ENCODE measurements around the gene KCNK3.
"Not testable (repeated sequence)": the region's sequence is repeated elsewhere in the genome, so short reads cannot be mapped to it uniquely, and the experiment has no call there.

Gene KCNK3

DNA sequence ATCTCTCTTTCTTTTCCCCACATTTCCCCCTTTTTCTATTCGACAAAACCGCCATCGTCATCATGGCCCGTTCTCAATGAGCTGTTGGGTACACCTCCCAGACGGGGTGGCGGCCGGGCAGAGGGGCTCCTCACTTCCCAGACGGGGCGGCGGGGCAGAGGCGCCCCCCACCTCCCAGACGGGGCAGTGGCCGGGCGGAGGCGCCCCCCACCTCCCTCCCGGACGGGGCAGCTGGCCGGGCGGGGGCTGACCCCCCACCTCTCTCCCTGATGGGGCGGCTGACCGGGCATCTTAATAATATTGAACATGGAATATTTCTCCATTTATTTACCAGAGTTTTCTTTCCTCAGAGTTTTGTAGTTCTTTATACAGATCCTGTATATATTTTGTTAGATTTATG, 27.2 kb upstream of the KCNK3 start:
- not testable (repeated sequence) for DNase-seq (ENCODE audit: low read depth in 2 of 2)

DNA sequence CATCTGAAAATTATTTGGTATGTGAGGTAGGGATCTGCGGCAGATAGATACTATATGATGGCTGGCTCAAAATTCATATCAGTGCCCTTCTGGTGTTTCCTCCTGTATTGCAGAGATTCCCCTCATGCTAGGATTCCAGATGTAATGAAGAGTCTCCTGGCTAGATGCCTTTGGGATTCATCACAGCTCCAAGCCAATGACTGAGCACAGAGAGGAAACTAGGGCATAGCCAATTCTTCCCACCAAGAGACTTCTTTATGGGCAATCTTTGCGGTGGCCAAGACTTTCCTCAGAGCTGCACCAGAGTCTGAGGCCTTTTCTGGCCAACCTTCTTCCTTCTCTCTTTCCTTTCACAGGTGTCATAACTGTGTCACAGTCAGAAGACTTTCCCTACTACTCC, 25.9 kb upstream of the KCNK3 start:
- no peak for DNase-seq (ENCODE audit: low read depth in 2 of 2)

DNA sequence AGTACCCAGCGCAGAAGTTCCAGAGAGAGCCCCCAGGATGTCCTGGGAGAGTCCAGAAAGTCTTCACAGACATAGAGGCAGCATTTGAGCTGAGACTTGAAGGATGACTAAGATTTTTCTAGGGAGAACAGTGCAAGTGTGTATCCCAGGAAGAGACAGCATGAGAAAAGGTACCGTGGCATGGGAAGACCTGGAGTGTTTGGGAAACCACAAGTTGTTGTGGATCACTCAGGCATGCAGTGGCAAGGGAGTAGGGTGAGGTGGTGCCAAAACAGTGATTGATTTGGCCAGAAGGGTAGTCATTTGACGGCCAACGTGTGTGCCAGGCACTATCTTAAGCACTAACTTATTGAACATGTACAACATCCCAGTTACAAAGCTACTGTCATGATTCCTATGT, 24.5 kb upstream of the KCNK3 start:
- no peak for DNase-seq (ENCODE audit: low read depth in 2 of 2)

DNA sequence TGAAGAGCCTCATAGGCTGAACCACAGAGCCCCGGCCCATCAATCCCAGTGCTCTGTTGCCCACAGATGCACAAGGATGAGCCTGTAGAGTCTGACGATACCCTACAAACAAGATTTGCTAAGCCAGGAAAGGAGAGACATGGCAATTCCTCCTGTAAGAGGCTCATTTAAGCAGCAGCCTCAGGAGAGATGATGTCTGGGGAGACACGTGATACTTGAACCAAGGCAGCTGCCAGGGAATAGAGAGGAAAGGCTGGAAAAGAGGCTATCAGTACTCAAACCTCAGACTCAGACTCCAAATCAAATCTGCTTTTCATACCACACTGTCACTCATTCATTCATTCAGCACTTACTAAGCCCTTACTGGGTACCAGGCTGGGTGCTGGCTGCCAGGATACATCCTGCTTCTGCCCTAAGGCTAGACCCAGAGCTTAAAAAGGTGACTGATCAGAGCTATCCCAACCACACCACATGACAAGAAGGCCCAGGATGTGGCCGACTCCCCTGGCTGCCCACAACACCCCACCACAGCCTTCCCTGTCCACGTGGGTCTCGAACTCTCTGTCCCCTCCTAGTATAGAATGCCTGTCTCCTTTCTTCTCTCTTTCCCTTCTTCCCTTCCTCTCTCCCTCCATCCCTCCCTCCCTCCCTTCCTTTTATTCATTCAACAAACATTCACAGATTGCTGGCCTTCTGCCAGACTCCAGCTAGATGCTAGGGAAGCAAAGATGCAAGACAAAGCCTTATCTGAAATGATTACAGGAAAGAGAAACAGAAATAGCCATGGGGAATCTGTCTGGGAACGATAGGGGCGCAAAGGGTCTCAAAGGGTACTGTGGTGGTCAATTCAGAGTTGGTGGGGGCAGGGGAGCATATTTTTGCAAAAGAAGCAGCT, 23.4 kb upstream of the KCNK3 start:
- no peak for DNase-seq (ENCODE audit: low read depth in 2 of 2)

DNA sequence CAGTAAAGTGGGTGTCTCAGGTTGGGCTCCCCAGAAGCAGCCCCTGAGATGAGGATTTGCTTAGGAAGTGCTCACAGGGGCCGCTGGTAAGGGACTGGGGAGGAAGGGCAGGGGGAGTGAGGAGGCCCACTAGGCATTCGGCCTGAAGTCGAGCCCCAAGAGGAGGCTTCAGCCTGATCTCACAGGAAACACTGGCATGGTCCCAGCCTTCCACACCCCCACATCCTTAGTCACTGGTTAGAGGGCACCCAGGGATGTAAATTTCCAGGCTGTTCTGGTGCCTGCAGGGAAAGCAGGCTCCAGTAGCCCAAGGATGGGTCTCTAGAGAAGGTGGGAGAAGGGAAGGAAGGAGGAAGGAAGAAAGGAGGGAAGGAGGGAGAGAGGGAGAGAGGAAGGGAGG, 22.4 kb upstream of the KCNK3 start:
- no peak for DNase-seq (ENCODE audit: low read depth in 2 of 2)

DNA sequence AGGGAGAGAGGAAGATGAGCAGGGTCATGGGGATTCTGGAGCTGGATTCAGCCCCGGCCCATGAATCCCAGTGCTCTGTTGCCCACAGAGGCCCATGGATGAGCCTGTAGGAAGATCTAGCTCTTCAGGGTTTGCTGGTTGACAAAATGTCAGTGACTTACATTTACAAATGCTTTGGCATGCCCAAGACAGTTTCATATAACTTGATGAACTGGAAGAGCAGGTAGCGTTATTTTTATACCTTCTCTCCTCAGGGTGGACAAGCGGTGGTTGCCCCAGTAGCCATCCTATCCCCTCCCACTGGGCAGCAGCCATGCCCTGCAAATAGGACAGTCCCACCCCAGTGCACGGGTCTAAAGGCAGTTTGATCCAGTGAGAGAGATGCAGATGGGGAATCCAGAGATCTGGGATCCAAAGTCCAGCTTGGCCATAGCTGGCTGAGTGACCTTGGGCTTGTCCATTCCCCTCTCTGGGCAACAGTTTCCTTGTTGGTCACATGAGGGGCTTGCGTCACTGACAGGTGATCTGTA, 21.5 kb upstream of the KCNK3 start:
- no peak for DNase-seq (ENCODE audit: low read depth in 2 of 2)

DNA sequence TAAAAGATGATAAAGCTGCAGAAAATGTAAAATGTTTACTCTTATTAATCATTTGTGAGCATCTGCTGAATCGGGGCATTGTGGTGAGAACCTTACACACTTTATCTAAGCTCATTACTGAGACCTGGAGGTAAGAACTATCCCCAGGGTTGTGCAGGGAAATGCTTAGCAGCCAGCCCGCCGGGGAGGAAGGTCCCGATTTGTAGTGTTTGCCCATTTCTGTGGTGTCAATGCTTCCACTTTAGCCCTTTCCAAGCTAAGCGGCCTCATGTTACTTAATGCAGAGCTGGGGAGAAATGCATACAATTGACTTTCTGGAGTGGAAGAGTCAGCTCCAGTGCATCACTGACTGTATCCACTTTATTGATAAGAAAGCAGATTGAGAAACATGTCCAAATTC, 20.8 kb upstream of the KCNK3 start:
- no peak for DNase-seq (ENCODE audit: low read depth in 2 of 2)

DNA sequence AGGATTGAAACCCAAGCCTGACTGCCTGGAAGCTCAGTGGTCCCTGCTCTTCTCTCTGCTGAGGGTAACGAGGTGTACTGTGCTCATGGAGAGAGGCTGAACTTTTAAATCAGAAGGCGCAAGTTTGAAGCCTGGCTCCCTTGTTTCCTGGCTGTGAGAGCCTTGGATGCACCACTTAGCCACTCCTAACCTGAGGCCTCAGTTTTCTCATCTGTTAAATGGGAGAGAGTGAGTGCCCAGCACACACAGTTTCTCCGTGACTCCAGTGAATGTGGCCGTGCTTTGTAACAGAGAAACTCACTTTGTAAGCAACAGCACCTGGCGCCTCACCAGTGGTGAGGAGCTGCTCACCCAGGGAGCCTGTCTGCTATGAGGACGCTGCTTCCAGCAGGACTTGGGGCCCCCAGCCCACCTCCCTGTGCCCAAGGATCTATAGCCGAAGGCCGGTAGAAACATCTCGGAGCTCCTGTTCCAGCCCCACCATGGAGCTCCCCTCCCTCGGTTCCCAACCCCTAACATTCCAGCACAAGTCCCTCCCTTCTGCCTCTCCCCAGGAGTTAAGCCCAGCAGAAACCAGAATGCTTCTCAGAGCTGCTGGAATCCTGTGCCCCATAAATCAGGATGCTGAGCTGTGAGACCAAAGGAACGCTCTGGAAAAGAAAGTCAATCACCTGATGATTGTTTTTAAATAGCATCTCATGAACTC, 20.3 kb upstream of the KCNK3 start:
- DNase-seq (ENCODE audit: low read depth in 2 of 2) = no peak

DNA sequence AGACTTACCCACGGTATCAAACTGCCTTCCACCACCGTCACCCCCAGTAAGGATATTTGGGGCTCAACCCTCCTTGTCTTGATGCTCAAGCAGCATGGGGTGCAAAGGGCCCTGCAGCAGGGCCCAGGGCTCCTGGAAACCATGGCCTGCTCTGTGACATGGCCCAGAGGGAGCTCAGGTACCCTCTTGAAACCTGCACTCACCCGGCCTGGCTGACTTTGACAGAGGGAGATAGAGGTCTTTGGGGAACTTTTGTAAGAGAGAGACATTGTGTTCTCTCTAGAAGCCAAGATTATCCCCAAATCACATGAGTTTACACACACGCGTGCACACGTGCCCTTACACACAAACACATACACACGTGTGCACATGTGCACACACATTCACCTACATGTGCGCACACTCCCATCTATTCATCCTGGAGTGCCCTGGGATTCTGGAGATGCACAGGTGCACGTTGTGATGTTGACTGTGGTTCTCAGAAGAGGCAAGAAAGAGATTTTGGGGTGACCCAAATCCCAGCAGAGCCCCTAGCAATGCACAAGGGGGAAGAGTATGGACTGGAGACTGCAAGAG, 19.6 kb upstream of the KCNK3 start:
- DNase-seq (ENCODE audit: low read depth in 2 of 2) = no peak

DNA sequence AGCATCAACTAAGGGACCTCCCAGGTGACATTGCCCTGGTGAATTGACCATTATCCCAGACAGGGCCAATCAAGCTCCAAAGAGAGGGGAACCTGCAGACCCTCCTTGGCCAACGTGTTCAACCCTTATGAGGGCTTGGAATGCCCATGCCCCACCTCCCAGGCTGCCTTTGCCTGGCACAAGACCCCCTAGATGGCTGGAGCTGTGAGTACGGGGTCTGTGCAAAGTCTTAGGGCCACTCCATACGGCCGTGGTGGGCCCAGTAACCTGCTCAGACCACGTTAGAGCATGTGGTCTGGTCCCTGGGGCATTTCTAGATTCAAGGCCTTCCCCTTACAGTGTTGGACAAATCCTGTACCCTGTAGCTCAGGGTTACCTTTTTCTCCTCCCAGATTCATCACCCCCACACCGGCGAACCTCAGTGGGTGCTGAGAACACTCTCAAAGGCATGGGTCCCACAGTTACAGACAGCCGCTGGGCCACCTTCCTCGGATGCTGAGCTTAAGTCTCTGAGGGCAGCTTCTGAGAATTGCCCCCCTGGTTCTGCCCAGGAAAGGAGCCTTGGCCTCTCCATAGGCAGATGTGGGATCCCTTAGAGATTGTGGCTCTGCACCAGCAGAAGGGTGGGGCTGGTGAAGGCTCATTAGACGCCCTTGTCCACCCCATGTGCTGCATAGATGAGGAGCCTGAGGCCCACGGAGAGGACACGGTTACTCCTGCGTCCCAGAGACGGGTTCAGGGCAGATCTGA, 18.3 kb upstream of the KCNK3 start:
- no peak for DNase-seq (ENCODE audit: low read depth in 2 of 2)

DNA sequence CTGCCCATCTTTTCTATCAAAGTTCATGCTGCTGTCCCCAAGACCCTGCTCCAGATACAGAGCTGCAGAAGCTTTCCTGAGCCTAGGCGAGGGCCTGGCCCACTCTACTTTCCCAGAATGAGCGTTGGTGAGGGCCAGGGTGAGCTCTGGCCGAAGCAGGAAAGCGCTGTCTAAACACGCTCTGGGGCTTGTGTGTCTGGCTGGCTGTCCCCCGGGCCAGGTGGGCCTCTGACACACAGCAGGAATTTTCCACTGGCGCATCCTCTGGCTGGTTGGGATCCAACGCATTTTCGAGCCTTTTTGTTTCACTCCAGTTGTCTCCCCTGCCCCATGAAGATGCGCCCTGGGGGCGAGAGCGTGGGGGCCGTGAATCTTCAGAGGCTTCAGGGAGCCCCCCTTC, 17.8 kb upstream of the KCNK3 start:
- DNase-seq (ENCODE audit: low read depth in 2 of 2) = no peak

DNA sequence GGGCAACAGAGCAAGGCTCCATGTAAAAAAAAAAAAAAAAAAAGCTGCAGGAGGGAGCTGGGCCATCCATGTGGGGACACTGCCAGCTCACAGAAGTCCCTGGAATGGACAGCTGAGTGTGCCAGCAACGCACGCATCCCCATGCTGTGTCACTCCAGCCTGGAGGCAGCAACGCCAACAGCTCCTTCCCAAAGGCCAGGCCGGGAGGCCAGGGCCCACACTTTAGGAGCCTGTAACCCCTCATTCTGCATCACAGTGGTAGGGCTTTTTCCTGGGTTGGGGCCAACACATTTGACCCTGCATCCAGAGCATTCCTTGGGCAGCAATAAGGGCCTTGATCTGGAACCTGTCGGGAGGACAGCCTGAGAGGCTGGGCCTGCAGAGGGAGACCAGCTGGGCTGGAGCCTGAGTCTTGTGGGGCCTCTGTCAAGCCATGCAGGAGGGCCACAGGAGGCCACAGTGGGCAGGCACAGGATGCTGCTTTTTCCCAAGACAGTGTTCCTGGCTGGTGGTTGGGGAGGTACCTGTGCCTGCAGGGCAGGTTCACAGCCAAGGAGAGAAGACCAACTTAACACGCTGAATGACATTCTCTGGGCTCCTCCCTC, 16.8 kb upstream of the KCNK3 start:
- DNase-seq (ENCODE audit: low read depth in 2 of 2) = no peak

DNA sequence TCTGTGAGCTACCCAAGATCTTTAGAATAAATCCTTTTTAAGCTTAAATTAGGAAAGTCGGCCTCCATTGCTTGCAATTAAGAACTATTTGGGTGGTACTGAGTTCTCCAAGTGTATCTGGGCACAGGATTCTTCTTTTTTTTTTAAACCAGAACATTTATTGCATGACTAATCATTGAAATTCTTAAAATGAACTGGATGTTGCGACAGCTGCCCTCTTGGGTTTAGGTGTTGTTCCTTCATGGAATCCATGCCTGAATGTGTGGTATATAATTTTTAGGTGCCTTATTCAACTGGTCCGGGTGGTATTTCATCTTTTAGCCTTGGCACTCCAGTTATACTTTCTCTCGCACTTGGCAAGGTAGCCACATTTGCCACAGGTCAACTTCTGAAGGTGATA, 14.5 kb upstream of the KCNK3 start:
- DNase-seq (ENCODE audit: low read depth in 2 of 2) = no peak

DNA sequence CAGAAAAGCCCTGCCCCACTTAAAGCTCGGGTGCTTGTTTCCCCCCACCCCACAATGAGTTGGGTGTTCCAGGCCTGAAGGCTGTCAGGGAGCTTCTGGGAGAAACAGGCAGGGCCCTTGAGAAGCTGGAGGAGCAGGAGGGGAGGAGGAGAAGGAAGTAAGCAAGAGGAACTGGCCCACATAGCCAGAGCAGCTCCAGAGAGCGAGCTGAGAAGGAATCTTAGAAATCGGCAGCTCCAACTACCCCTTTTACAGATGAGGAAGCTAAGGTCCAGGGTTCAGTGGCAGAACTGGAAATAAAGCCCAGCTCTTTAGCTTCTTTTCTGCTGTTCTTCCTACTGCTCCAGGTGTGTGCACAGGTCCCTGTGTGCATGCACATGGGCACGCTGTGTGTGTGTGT, 12.7 kb upstream of the KCNK3 start:
- no peak for DNase-seq (ENCODE audit: low read depth in 2 of 2)

DNA sequence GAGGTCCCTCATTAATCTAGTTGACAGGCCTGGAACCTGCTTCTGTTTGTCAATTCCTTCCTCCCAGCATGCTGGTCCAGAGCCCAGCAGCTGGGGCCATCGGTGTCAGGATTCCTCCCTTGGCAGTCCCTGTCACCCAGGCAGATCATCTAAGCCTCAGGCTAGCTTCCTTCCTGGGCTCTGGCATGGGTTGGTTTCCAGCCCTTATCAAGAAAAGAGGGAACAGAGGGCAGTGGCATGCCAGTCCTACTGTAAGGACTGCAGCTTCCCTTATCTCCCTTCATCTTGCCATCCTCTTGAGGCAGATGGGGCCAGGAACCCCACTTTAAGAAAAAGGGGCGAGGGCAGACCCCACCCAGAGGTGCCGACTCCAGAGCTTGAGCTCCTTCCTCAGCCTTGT, 10.9 kb upstream of the KCNK3 start:
- no peak for DNase-seq (ENCODE audit: low read depth in 2 of 2)

DNA sequence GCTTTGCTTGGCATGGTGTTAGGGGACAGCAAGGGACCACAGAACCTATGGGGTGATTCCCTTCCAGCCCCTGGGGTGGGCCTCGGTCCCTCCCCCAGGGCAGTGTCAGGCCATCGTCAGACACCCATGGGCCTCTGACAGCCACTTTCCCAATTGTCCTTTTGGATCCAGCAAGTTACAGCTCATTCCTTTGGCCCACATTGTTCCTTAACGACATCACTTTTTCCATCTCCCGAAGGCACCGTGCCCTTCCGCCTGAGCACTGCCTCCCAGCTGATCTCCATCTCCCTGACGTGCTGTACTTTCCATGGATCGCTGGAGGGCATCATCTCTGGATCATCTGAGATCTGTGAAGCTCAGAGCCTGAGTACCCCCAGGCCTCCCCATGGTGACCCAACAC, 10.4 kb upstream of the KCNK3 start:
- no peak for DNase-seq (ENCODE audit: low read depth in 2 of 2)

DNA sequence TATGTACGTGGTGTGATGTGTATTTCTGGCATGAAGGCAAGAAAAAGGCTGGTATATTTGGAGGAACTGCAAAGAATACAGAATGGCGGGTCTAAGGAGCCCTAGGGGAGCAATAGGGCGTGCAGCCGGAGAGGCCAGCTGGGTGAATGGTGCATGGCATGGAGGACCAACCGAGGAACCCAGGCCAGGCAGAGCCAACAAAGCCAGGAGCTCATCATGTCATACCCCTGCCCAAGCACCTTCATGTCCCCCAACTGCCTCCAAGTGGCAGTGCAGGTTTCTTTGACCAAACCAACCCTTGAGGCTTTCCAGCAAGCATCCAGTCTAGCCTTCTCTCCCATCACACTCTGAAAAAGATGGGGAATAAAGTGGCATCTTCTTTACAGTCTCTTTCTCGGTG, 8.9 kb upstream of the KCNK3 start:
- no peak for DNase-seq (ENCODE audit: low read depth in 2 of 2)

DNA sequence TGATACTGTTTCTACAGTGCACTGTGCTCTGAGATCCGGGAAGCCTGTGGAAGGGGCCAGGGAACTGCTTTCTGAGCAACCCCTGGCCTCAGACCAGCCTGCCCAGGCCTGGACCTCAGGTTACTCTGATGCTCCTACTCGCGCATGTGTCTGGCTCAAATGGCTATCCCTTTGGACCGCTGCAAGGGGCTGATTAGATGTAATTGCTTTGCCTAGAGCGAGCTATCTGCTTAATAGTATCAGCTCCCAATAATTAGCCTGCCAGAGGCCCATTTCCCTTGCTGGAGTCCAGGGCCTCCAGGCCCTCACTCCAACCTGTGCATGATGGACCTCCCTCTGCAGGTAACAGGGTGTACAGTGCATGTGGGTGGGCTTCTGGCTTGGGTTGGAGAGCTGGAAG, 7.2 kb upstream of the KCNK3 start:
- DNase-seq (ENCODE audit: low read depth in 2 of 2) = no peak

DNA sequence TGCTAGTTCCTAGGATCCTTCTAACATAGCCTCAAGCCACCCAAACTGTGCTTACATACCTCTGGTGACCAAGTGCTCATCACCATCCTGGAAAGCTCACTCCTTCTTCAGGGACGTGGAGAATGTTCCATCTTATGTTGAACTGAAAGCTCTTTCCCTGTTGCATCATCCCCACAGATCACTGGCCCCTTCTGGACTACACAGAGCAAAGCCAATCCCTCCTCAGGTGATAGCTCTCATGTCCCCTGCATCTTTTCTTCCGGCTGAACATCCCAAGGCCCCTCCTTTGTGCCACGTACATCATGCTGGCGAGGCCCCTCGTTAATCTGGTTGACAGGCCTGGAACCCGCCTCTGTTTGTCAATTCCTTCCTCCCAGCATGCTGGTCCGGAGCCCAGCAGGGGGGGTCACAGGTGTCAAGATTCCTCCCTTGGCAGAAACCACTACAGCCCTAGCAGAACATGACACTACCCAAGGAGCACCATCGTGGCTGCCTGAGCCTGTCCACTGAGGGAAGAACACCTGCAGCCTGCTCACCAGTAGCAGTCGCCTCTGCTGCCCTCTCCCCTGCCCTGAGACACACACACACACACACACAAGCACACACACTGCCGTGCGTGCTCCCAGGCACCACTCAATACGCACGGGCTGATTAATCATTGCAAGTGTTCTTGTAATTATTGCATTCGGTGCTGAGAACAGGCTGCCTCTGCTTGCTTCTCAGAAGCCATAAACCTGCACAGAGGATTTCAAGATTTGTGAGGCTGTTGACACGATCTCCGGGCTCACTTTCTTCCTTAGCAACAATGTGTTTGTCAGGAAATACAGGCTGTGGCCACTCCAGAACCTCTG, 6.3 kb upstream of the KCNK3 start:
- DNase-seq (ENCODE audit: low read depth in 2 of 2) = no peak

DNA sequence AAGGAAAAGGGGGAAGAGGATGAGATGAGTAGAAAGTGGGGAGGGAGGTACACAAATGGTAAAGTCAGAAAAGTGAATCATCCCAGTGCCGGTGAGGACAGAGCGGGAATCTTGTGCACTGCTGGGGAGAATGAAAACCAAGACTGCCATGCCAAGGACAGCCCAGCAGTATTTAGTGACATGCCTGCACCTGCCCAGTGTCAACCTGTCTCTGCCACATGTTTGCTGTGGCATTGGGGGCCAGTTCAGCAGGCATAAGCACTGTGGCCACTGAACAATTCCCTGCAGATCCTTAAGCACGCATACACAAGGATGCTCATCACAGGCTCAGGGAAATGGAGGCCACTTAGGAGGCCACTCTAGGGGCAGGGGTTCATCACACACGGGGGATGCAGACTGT, 5.2 kb upstream of the KCNK3 start:
- DNase-seq (ENCODE audit: low read depth in 2 of 2) = no peak

DNA sequence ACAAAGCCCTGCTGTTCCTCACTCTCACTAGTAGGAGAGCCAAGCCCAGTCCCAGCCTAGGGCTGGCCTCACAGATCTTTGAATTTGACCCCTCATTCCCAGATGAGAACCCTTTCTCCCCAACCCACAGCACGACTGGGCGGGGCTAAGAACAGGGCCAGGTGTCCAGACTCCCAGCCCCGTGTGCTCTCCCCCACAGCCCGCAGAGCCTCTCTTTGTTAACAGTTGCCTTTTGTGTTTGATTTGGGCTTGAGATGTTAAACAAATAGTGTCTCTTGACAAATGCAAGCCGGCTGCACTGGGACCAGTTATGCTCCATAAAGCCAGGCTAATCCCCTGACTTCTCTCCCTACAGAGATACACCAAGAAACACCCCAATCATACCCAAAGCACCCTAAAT, 4.7 kb upstream of the KCNK3 start:
- no peak for DNase-seq (ENCODE audit: low read depth in 2 of 2)

All from stimulated activated CD8-positive, alpha-beta memory T cell treated with anti-CD3 and anti-CD28 coated beads, Interleukin-15, amount 100 ng/mL, for 4 hours (primary cell).